Mesothelial cell of epicardium (in vitro differentiated cells): ENCODE results near the gene THRA. TPM values are rescaled to one million over a fixed set of nuclear protein-coding genes. Genes with fewer than 3 reads are reported as not detected.
A peak's percentile ranks its signal among the peaks of the same experiment; 100 is the strongest.

ENCODE experiments used
- DNase-seq, 2 experiments: peaks; one replicate each; pipeline ENCODE4 v3.0.0; 2021; ENCODE audit warnings: low spot score in 2 of 2; ENCODE audit not compliant: unreplicated experiment in 2 of 2
- H3K27ac Mint-ChIP-seq: 2 replicates; pipeline ENCODE4 v1.8.0; 2021; ENCODE audit warnings: mixed read lengths
- H3K27me3 Mint-ChIP-seq: 2 replicates; pipeline ENCODE4 v1.8.0; 2021; ENCODE audit warnings: low read depth, mixed read lengths
- H3K36me3 Mint-ChIP-seq: 2 replicates; pipeline ENCODE4 v1.8.0; 2021; ENCODE audit warnings: mixed read lengths
- H3K4me1 Mint-ChIP-seq: 2 replicates; pipeline ENCODE4 v1.8.0; 2021; ENCODE audit warnings: mixed read lengths
- H3K4me3 Mint-ChIP-seq: 2 replicates; pipeline ENCODE4 v1.8.0; 2021; ENCODE audit warnings: mild to moderate bottlenecking, moderate library complexity, mixed read lengths
- H3K9me3 Mint-ChIP-seq: 2 replicates; pipeline ENCODE4 v1.8.0; 2021; ENCODE audit warnings: mixed read lengths
- CTCF ChIP-seq: fragments of 200-600 bp; sonication (generic); IDR thresholded peaks from one replicate; pipeline ENCODE4 v1.5.0; 2021; ENCODE audit warnings: antibody characterized with exemption; ENCODE audit not compliant: unreplicated experiment
- total RNA-seq: library from RNA; stranded (reverse); gene quantifications from 3 replicates; pipeline ENCODE4 v1.2.1, GENCODE V29; 2021

The THRA gene
- total RNA-seq, 1 donor from 2014 or later, result 42.4 TPM

GRCh38 chr17:40017422-40018080 lies 45.2 kb upstream of the THRA start:
- no peak overlapping the region for H3K27ac Mint-ChIP-seq
- no peak for TF ChIP-seq CTCF

GRCh38 chr17:40018211-40019121 lies 44.3 kb upstream of the THRA start:
- H3K27me3 Mint-ChIP-seq, result no peaks in the 10 kb centered on the region
- DNase-seq, result no peak
- no peaks in the 10 kb centered on the region for H3K9me3 Mint-ChIP-seq
- peak overlapping the region; percentile 64 for H3K27ac Mint-ChIP-seq
- H3K4me3 Mint-ChIP-seq, result no peak overlapping the region
- peaks cover 8% of the 10 kb centered on the region for H3K4me1 Mint-ChIP-seq
- H3K36me3 Mint-ChIP-seq, result peaks cover 11% of the 10 kb centered on the region
- TF ChIP-seq CTCF, result no peak

More at GRCh38 chr17:40017422-40018080, 45.2 kb upstream of the THRA start:
- H3K36me3 Mint-ChIP-seq, result peaks cover 11% of the 10 kb centered on the region
- no peak overlapping the region for H3K4me3 Mint-ChIP-seq
- no peaks in the 10 kb centered on the region for H3K9me3 Mint-ChIP-seq
- peaks cover 8% of the 10 kb centered on the region for H3K4me1 Mint-ChIP-seq
- H3K27me3 Mint-ChIP-seq, result no peaks in the 10 kb centered on the region
- no peak for DNase-seq

GRCh38 chr17:40019140-40019991 lies 43.4 kb upstream of the THRA start:
- peaks cover 8% of the 10 kb centered on the region for H3K4me1 Mint-ChIP-seq
- H3K27ac Mint-ChIP-seq, result peak overlapping the region; percentile 64
- no peak for DNase-seq
- no peak overlapping the region for H3K4me3 Mint-ChIP-seq
- H3K27me3 Mint-ChIP-seq, result no peaks in the 10 kb centered on the region
- peaks cover 14% of the 10 kb centered on the region for H3K36me3 Mint-ChIP-seq
- TF ChIP-seq CTCF, result no peak
- H3K9me3 Mint-ChIP-seq, result no peaks in the 10 kb centered on the region

GRCh38 chr17:40020146-40020545 lies 42.6 kb upstream of the THRA start:
- Mint-ChIP-seq H3K27ac (no peak overlapping the region), H3K4me1 (peaks cover 8% of the 10 kb centered on the region)
- no peak for TF ChIP-seq CTCF

GRCh38 chr17:40021451-40021971 lies 41.3 kb upstream of the THRA start:
- Mint-ChIP-seq H3K9me3 (no peaks in the 10 kb centered on the region), H3K36me3 (peaks cover 30% of the 10 kb centered on the region), H3K27me3 (no peaks in the 10 kb centered on the region), H3K27ac (no peak overlapping the region), H3K4me3 (no peak overlapping the region), H3K4me1 (peaks cover 12% of the 10 kb centered on the region)
- TF ChIP-seq CTCF, result no peak
- no peak for DNase-seq

More at GRCh38 chr17:40020146-40020545, 42.6 kb upstream of the THRA start:
- no peaks in the 10 kb centered on the region for H3K9me3 Mint-ChIP-seq
- H3K27me3 Mint-ChIP-seq, result no peaks in the 10 kb centered on the region
- no peak for DNase-seq
- H3K36me3 Mint-ChIP-seq, result peaks cover 17% of the 10 kb centered on the region
- no peak overlapping the region for H3K4me3 Mint-ChIP-seq
